Measurements from ENCODE around the gene PAIP2.

DNA sequence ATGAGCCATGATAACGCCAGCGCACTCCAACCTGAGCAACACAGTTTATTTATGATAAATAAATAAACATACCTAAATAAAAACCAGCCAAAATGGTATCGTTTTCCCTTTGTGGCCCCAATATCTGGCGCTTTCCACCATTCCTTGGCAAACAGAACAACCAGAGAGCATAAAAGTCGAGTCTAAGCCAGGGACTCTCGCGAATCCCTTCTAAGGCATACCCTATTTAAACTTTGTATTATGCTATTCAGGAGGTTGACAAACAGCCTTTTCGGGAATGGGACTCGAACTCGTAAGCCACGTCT lies 48.5 kb upstream of the PAIP2 start:
- TF ChIP-seq POLR2A (IDR thresholded peaks at IDR 0.05; ENCODE audit: low read length) (no peak), GATA1 (IDR thresholded peaks at IDR 0.05; ENCODE audit: low read depth, low read length) (no peak)

Data from erythroblast (primary cell).